Naive B cell (primary cell): Measurements from ENCODE around the gene BFSP2. TPM values are rescaled to one million over a fixed set of nuclear protein-coding genes. Genes with fewer than 3 reads are reported as not detected.

Experiments used
- ATAC-seq, 2 donors: fragments of 150-1000 bp; cut with Tn5 transposase; 2 replicates each; pipeline ENCODE4 v1.10.0; 2021; ENCODE audit warnings: low read depth in 2 of 2, mild to moderate bottlenecking in 2 of 2, moderate library complexity in 2 of 2
- DNase-seq: peaks from one replicate; pipeline ENCODE4 v3.0.0; 2022
- H3K27ac Mint-ChIP-seq, 6 donors: one replicate each; pipeline ENCODE4 v1.8.0; 2020 to 2022; ENCODE audit warnings: mild to moderate bottlenecking in 6 of 6, mixed read lengths in 6 of 6, moderate library complexity in 5 of 6, inconsistent platforms in 2 of 6
- H3K27me3 Mint-ChIP-seq, 3 donors: one replicate each; pipeline ENCODE4 v1.8.0; 2021 to 2022; ENCODE audit warnings: mixed read lengths in 3 of 3, mild to moderate bottlenecking in 1 of 3
- H3K36me3 Mint-ChIP-seq, 2 donors: one replicate each; pipeline ENCODE4 v1.8.0; 2020 to 2022; ENCODE audit warnings: mixed read lengths in 2 of 2, inconsistent platforms in 1 of 2, mild to moderate bottlenecking in 1 of 2
- H3K4me1 Mint-ChIP-seq, 3 donors: one replicate each; pipeline ENCODE4 v1.8.0; 2020 to 2022; ENCODE audit warnings: mixed read lengths in 3 of 3, inconsistent platforms in 1 of 3, mild to moderate bottlenecking in 1 of 3, moderate library complexity in 1 of 3
- H3K4me3 Mint-ChIP-seq, 8 donors: one replicate each; pipeline ENCODE4 v1.8.0; 2020 to 2022; ENCODE audit warnings: mild to moderate bottlenecking in 8 of 8, mixed read lengths in 8 of 8, moderate library complexity in 8 of 8, inconsistent platforms in 2 of 8
- H3K9me3 Mint-ChIP-seq, 7 donors: one replicate each; pipeline ENCODE4 v1.8.0; 2020 to 2022; ENCODE audit warnings: mixed read lengths in 7 of 7, mild to moderate bottlenecking in 5 of 7, inconsistent platforms in 2 of 7, moderate library complexity in 1 of 7
- polyA plus RNA-seq, 6 donors: library from polyadenylated mRNA; unstranded; fragments of 300-500 nt; fragmentation: Illumina TruSeq; gene quantifications; one replicate each; pipeline ENCODE4 v1.2.3, GENCODE V29; 2021; ENCODE audit warnings: low read depth in 6 of 6

Gene BFSP2
- polyA plus RNA-seq, 6 donors from 2014 or later = 0.94 to 3.3 (median 2.5) TPM; not detected in 2

GRCh38 chr3:133412183-133413132 is 12.6 kb downstream of the BFSP2 start:
- no peak for DNase-seq
- peak overlapping the region in 2 of 6 donors; percentile 6 to 24 for H3K27ac Mint-ChIP-seq
- H3K9me3 Mint-ChIP-seq = peaks cover 0 to 5% (median 0%) of the 10 kb centered on the region in 7 donors
- ATAC-seq = no peak
- peaks cover 2 to 14% (median 9%) of the 10 kb centered on the region in 3 donors for H3K4me1 Mint-ChIP-seq
- H3K36me3 Mint-ChIP-seq = no peaks in the 10 kb centered on the region
- peaks cover 16 to 58% (median 27%) of the 10 kb centered on the region in 3 donors for H3K27me3 Mint-ChIP-seq
- no peak overlapping the region for H3K4me3 Mint-ChIP-seq

GRCh38 chr3:133413161-133414020 is 13.5 kb downstream of the BFSP2 start:
- Mint-ChIP-seq H3K27me3 (peaks cover 12 to 58% (median 31%) of the 10 kb centered on the region in 3 donors), H3K9me3 (peaks cover 0 to 5% (median 0%) of the 10 kb centered on the region in 7 donors), H3K36me3 (no peaks in the 10 kb centered on the region), H3K4me1 (peaks cover 2 to 17% (median 9%) of the 10 kb centered on the region in 3 donors), H3K27ac (peak overlapping the region in 3 of 6 donors; percentile 4 to 76 (median 49)), H3K4me3 (no peak overlapping the region)
- ATAC-seq = peak; percentile 20 to 27
- no peak for DNase-seq

- Mint-ChIP-seq H3K4me1 (peaks cover 2 to 17% (median 9%) of the 10 kb centered on the region in 3 donors), H3K4me3 (no peak overlapping the region), H3K36me3 (no peaks in the 10 kb centered on the region), H3K9me3 (peaks cover 0 to 5% (median 0%) of the 10 kb centered on the region in 7 donors), H3K27me3 (peaks cover 14 to 58% (median 31%) of the 10 kb centered on the region in 3 donors), H3K27ac (no peak overlapping the region)
- DNase-seq (no peak), ATAC-seq (no peak)
Measured at GRCh38 chr3:133414021-133414392, 14.2 kb downstream of the BFSP2 start.

GRCh38 chr3:133418361-133418760 is 18.5 kb downstream of the BFSP2 start:
- ATAC-seq = no peak

GRCh38 chr3:133419151-133419909 is 19.5 kb downstream of the BFSP2 start:
- peaks cover 0 to 4% (median 0%) of the 10 kb centered on the region in 7 donors for H3K9me3 Mint-ChIP-seq
- peaks cover 9 to 17% (median 9%) of the 10 kb centered on the region in 3 donors for H3K4me1 Mint-ChIP-seq
- H3K4me3 Mint-ChIP-seq = no peak overlapping the region
- peaks cover 32 to 53% (median 45%) of the 10 kb centered on the region in 3 donors for H3K27me3 Mint-ChIP-seq
- no peaks in the 10 kb centered on the region for H3K36me3 Mint-ChIP-seq
- ATAC-seq (no peak), DNase-seq (no peak)
- no peak overlapping the region for H3K27ac Mint-ChIP-seq

More at GRCh38 chr3:133418361-133418760, 18.5 kb downstream of the BFSP2 start:
- peak overlapping the region in 1 of 6 donors; percentile 57 for H3K27ac Mint-ChIP-seq
- H3K4me1 Mint-ChIP-seq = peaks cover 2 to 17% (median 5%) of the 10 kb centered on the region in 3 donors
- H3K4me3 Mint-ChIP-seq = no peak overlapping the region
- H3K27me3 Mint-ChIP-seq = peaks cover 32 to 53% (median 45%) of the 10 kb centered on the region in 3 donors
- DNase-seq = no peak
- peaks cover 0 to 5% (median 0%) of the 10 kb centered on the region in 7 donors for H3K9me3 Mint-ChIP-seq
- no peaks in the 10 kb centered on the region for H3K36me3 Mint-ChIP-seq

- Mint-ChIP-seq H3K4me3 (no peak overlapping the region), H3K36me3 (no peaks in the 10 kb centered on the region), H3K27me3 (peaks cover 16 to 45% (median 32%) of the 10 kb centered on the region in 3 donors), H3K9me3 (no peaks in the 10 kb centered on the region), H3K4me1 (peaks cover 4 to 16% (median 13%) of the 10 kb centered on the region in 3 donors), H3K27ac (peak overlapping the region in 2 of 6 donors; percentile 16 to 84)
- ATAC-seq = peak in 1 of 2 donors; percentile 45
- DNase-seq = no peak
Measured at GRCh38 chr3:133424937-133425869, 25.3 kb downstream of the BFSP2 start.

- H3K9me3 Mint-ChIP-seq = peaks cover 0 to 2% (median 0%) of the 10 kb centered on the region in 7 donors
- ATAC-seq = no peak
Measured at GRCh38 chr3:133425898-133426297, 26.0 kb downstream of the BFSP2 start.

GRCh38 chr3:133426721-133427120 is 26.9 kb downstream of the BFSP2 start:
- ATAC-seq = no peak
- peaks cover 4 to 16% (median 13%) of the 10 kb centered on the region in 3 donors for H3K4me1 Mint-ChIP-seq
- no peak for DNase-seq
- no peaks in the 10 kb centered on the region for H3K36me3 Mint-ChIP-seq
- H3K9me3 Mint-ChIP-seq = peaks cover 0 to 2% (median 0%) of the 10 kb centered on the region in 7 donors
- no peak overlapping the region for H3K27ac Mint-ChIP-seq
- no peak overlapping the region for H3K4me3 Mint-ChIP-seq
- peaks cover 13 to 38% (median 24%) of the 10 kb centered on the region in 3 donors for H3K27me3 Mint-ChIP-seq

More at GRCh38 chr3:133425898-133426297, 26.0 kb downstream of the BFSP2 start:
- Mint-ChIP-seq H3K27me3 (peaks cover 13 to 45% (median 25%) of the 10 kb centered on the region in 3 donors), H3K27ac (peak overlapping the region in 2 of 6 donors; percentile 21), H3K4me1 (peaks cover 4 to 16% (median 13%) of the 10 kb centered on the region in 3 donors), H3K36me3 (no peaks in the 10 kb centered on the region), H3K4me3 (no peak overlapping the region)
- no peak for DNase-seq

GRCh38 chr3:133428552-133428951 is 28.7 kb downstream of the BFSP2 start:
- no peak for ATAC-seq
- DNase-seq = no peak
- Mint-ChIP-seq H3K27ac (no peak overlapping the region), H3K9me3 (peaks cover 0 to 2% (median 0%) of the 10 kb centered on the region in 7 donors), H3K4me3 (no peak overlapping the region), H3K36me3 (no peaks in the 10 kb centered on the region), H3K4me1 (peaks cover 4 to 14% (median 12%) of the 10 kb centered on the region in 3 donors), H3K27me3 (peaks cover 13 to 23% (median 14%) of the 10 kb centered on the region in 3 donors)

- no peaks in the 10 kb centered on the region for H3K36me3 Mint-ChIP-seq
- no peak overlapping the region for H3K27ac Mint-ChIP-seq
- no peak overlapping the region for H3K4me3 Mint-ChIP-seq
- H3K9me3 Mint-ChIP-seq = peaks cover 0 to 2% (median 0%) of the 10 kb centered on the region in 7 donors
- H3K4me1 Mint-ChIP-seq = peaks cover 4 to 9% (median 7%) of the 10 kb centered on the region in 3 donors
- DNase-seq (no peak), ATAC-seq (no peak)
- H3K27me3 Mint-ChIP-seq = peaks cover 11 to 23% (median 13%) of the 10 kb centered on the region in 3 donors
Measured at GRCh38 chr3:133429063-133429462, 29.2 kb downstream of the BFSP2 start.

- Mint-ChIP-seq H3K27me3 (peaks cover 5 to 12% (median 11%) of the 10 kb centered on the region in 3 donors), H3K36me3 (peaks cover 8 to 12% of the 10 kb centered on the region in 2 donors), H3K9me3 (peaks cover 7 to 14% (median 11%) of the 10 kb centered on the region in 7 donors), H3K4me1 (peaks cover 28 to 38% (median 33%) of the 10 kb centered on the region in 3 donors), H3K27ac (no peak overlapping the region), H3K4me3 (peak overlapping the region in 2 of 8 donors; percentile 13 to 40)
- no peak for DNase-seq
- ATAC-seq = no peak
Measured at GRCh38 chr3:133439563-133439962, 39.7 kb downstream of the BFSP2 start.
